Glomerular visceral epithelial cell (primary cell): ENCODE measurements around the gene MLXIP.

Experiments
- DNase-seq: peaks from one replicate; pipeline ENCODE4 v3.0.0-alpha.2; 2016; ENCODE audit errors: extremely low spot score

MLXIP gene

GRCh38 chr12:122126713-122127597 lies 48.4 kb downstream of the MLXIP start:
- DNase-seq = peak; percentile 35

GRCh38 chr12:122127839-122128238 lies 49.3 kb downstream of the MLXIP start:
- DNase-seq = no peak

DNA sequence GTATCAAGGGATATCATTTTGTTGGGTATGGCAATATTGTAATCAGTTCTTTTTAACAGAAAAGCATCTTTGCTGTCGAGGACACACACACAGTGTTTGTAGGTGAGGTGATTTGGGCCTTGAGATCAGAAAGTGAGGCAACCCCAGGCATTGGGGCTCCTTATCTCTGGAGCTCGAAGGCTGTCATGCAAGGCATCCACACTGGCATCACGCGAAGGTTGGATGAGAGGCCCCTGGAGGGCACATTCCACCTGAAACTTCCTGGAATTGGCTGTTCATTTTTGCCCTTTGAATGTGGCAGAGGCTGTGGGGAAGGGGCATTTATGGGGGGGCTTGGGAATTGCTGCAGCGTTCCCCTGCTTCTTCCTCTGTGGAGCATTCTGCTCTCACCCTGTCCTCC lies 49.9 kb downstream of the MLXIP start:
- DNase-seq = no peak

DNA sequence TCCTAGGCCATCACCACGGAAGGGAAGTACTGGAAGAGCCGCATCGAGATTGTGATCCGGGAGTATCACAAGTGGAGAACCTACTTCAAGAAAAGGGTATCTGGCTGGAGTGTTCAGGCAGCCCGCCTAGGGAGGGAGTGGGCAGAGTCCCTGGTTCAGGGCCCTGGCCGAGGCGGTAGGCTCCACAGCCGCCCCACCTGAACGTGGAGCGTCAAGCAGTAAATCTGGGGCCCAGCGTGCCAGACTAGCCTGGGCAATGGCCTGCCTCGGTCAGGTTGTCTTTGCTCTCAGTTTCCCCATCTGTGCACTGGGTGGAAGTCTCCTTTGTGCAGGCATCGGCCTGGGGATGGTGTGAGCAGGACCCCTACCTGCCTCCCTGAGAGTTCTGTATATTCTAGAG lies 50.6 kb downstream of the MLXIP start:
- no peak for DNase-seq

DNA sequence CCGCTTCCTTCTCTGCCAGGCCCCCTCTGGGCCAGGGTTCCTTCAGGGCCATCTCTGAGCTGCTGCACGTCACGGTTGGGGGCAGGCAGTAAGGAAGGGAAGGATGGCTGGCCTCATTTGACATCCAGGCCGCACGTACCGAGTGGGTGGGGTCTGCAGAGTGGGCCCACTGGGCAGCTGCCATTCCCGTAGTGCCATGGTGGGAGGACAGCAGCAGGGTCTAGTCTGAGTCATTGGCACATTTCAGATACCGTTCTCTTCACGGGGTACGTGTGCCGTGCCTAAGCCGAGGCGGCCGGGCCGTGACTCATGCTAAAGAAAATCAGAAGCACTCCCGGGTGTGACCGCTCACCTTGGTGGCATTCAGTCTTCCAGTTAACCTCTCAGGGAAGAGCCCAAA lies 51.6 kb downstream of the MLXIP start:
- DNase-seq = peak; percentile 56

GRCh38 chr12:122133192-122133950 lies 54.8 kb downstream of the MLXIP start:
- DNase-seq = no peak

DNA sequence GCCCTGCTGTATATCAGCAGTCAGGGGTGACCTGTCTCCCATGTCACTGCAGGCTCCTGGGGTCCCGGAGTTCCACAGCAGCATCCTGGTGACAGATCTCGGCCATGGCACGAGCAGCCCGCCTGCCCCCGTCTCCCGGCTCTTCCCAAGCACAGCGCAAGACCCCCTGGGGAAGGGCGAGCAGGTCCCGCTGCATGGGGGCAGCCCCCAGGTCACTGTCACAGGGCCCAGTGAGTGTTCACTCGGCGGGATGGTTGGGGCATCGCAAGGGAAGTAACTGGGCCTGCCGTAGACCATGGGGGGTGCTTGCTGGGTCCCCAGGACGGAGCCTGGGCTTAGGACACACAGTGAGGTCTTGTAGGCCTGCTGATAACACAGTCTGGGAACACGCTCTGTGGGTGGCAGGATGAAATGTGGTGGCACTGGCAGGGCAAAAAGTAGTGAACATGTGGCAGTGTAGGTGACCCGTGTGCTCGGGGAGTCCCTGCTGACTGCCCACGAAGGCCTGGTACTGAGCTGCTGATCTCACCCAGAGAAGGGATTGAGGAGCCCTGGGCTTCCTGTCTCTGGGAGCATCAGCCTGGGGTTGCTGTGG lies 57.0 kb downstream of the MLXIP start:
- no peak for DNase-seq

GRCh38 chr12:122137229-122137628 lies 58.7 kb downstream of the MLXIP start:
- no peak for DNase-seq

DNA sequence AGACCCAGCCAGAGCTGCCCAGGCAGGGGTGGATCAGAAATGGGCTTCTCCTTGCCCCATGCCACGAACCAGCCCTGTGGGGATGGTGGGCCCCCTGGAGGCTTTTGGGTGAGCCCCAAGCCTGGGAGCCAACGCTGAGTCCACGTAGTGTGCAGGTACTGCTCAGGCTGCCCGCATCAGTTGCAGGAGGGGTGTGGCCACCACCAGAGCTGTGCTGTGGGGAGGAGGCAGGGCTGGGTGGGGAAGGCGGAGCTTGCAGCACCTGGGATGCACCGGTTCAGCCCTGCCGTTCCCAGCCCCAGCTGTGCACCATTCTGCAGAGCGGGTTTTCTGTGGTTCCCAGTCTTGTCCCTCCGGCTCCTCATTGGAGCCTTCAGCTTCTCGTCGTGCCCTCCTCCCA lies 59.1 kb downstream of the MLXIP start:
- DNase-seq = no peak

- no peak for DNase-seq
Observed at GRCh38 chr12:122138181-122138580, 59.6 kb downstream of the MLXIP start.

DNA sequence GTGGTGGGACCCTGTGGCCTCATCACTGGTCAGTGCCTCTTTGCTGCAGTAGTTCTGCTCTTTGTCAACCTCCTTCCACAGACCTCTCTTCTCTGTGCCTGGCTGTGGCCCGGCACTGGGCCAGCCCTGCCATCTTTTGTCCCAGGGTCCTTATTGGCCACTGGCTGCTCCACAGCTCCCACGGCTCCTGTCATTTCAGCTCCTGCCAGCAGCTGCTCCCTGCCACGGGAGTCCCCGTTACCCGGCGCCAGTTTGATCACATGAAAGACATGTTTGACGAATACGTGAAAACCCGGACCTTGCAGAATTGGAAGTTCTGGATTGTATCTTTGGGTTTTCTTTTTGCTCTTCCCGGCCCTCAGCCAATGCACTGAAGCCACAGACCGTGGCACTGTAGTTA lies 60.1 kb downstream of the MLXIP start:
- DNase-seq = no peak

DNA sequence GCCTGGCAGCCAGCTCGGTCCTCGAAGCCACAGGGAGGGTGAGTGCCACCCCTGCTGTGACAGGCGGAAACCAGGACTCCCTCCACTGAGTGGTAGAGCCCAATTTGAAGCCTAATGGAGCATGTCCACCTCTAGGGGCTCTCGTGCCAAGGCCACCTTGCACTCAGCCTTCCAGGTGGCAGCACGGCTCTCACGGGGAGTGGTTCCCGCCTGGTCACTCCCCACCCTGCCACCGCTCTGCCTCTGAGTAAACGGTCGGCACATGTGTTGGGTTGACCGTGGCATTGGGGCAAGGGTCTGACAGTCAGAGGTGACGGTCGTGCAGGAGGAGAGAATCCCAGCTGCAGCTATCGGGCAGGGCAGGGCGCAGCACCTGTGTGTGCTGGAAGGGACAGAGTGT lies 60.7 kb downstream of the MLXIP start:
- no peak for DNase-seq

GRCh38 chr12:122139941-122140340 lies 61.4 kb downstream of the MLXIP start:
- no peak for DNase-seq

DNA sequence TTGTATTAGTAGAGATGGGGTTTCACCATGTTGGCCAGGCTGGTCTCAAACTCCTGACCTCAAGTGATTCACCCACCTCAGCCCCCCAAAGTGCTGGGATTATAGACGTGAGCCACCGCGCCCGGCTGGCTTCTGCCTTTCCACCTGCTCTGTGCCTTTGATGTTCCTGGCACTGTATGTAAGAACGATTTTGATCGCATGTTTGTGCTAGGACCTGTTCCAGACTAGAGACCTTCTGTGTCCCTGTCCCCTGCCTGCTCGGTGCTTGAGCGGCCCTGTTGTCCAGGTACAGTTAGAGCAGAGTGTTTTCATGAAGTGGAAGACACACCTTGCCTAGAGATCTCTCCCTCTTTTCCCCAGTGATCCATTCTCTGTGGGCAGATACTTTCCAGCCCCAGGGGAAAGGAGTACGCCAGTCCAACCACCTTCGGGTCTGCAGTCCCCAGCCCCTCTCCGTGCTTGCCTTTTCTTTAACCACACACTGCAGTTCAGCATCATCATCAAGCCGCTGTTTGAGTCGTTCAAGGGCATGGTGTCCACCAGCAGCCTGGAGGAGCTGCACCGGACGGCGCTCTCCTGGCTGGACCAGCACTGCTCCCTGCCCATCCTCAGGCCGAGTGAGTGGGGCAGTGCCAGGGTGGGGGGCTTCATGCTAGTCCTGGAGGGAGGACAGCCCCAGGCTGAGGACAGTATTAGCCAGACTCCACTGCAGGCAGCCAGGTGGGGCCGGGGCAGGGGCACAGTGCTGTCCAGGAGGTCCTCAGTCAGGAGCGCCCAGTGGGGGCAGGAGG lies 62.1 kb downstream of the MLXIP start:
- DNase-seq = no peak

DNA sequence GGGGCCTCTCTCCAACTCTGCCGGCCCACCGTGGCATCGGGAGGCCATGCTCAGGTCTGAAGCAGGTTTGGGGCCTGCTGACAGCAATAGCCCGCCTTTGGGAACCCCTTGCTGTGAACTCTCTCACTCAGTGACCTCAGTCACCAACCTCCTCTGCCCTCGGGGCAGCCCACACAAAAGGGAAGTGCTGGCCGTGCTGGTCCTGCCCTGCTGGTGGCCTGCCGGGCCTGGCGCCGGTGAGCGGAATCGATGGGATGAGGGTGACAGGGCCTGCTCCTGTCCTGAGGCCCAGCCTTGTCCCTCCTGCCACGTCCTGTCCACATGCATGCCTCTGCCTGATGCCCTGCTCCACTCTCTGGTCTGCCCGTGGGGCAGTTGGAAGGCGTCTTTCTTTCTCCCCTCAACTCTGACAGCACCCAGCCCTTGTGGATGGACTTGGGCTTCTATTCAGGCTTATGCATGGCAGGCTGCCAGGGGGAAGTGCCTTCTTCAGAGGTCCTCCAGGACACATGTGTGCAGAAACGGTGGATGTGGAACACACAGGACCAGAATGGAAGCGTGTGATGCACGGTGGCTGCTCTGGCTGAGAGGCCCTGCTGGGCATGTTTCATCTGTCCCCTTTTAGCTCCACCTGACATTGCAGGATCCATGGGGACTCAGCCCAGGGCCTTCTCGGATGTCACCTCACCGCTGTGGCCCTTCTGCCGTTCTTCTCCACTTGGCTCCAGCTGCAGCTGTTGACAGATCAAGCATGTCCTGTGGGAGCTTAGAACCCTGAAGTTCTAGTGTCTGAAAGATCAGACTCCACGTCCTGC lies 63.6 kb downstream of the MLXIP start:
- no peak for DNase-seq

DNA sequence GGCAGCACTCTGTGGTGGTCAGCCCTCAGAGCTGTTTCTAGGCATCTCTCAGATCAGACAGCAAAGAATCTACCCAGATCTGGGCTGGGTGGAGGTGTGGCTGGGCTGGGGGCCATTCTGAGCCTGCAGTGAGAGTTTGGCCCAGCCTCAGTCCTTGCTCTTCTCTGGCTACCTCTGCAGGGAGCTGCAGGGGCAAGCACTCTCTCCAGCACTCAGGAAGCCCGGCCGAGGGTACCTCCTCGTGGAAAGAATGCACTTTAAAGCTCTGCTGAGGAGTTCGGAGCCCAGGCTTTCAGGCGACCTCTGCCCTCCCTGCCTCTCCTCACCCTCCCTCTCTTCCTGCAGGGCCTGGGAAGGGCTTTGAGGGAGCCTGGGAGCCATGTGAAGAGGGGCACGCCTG lies 64.3 kb downstream of the MLXIP start:
- no peak for DNase-seq

- DNase-seq = no peak
Observed at GRCh38 chr12:122144885-122145284, 66.3 kb downstream of the MLXIP start.

- no peak for DNase-seq
Observed at GRCh38 chr12:122145505-122146330, 67.2 kb downstream of the MLXIP start.

DNA sequence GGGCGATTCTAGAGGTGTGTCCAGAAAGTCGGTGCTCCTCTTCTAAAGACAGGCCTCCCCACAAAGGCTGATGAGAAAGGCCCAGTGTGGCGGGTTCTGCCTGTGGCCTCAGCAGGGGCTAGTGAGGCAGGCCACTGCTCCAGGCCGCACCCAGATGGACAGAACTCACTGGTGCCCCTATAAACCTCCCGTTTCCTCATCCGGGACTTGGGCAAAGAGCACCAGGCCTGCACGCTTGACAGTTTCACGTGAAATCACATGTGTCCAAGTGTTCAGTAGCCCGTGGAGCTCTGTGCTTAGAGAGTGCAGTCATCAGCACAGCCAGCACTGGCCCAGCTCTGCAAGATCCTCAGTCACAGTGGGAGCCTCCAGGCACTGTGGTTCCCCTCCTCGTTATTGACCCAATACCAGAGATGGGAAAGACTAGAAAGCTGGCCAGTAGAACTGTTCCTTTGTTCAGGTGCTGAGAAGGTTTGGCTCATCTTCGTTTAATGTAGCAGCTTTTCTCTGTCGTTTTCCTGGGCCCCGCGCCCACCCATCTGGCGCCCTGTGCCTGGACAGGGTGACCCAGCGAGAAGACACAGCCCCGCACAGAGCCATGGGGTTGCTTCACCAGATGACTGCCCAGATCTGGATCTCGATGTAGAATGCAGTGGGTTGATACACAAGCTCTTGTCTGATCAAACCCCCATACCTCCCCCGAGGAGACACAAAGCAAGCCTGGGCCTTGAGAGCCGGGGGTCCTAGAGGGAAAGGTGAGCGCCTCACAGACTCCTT lies 69.1 kb downstream of the MLXIP start:
- DNase-seq = no peak
